Measurements from ENCODE around the gene ZSCAN31.

DNA sequence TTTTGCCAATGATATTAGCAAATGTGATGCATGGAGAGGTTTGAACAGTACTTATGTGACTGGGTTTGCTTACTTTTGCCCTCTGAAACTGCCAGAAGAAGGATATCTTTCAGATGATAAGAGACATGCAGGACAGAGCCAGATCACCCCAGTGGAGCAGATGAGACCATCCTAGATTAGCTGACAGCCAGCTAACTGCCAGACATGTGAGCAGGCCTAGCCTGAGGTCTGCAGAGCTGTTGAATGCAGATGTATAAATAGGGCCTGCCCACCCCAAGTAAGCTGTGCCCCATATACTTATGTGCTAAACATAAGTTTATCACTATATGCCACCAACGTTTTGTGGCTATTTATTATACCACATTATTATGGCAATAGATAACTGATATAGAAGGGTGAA lies 5.9 kb downstream of the ZSCAN31 start:
- TF ChIP-seq, protein P1, sequence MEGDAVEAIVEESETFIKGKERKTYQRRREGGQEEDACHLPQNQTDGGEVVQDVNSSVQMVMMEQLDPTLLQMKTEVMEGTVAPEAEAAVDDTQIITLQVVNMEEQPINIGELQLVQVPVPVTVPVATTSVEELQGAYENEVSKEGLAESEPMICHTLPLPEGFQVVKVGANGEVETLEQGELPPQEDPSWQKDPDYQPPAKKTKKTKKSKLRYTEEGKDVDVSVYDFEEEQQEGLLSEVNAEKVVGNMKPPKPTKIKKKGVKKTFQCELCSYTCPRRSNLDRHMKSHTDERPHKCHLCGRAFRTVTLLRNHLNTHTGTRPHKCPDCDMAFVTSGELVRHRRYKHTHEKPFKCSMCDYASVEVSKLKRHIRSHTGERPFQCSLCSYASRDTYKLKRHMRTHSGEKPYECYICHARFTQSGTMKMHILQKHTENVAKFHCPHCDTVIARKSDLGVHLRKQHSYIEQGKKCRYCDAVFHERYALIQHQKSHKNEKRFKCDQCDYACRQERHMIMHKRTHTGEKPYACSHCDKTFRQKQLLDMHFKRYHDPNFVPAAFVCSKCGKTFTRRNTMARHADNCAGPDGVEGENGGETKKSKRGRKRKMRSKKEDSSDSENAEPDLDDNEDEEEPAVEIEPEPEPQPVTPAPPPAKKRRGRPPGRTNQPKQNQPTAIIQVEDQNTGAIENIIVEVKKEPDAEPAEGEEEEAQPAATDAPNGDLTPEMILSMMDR (IDR thresholded peaks at IDR 0.05): no peak
- no peak for TF ChIP-seq POLR2A (IDR thresholded peaks at IDR 0.05)

Data from uterus (tissue), 2 donors.